Stimulated activated CD4-positive, alpha-beta T cell treated with anti-CD3 and anti-CD28 coated beads, Interleukin-2, amount 100 ng/mL, for 4 hours (primary cell): Measurements from ENCODE around the gene DIO1.
A peak's percentile ranks its signal among the peaks of the same experiment; 100 is the strongest.

Experiments
- DNase-seq: peaks from one replicate; pipeline ENCODE4 v3.0.0-alpha.2; 2020; ENCODE audit warnings: low read depth

DIO1 gene

DNA sequence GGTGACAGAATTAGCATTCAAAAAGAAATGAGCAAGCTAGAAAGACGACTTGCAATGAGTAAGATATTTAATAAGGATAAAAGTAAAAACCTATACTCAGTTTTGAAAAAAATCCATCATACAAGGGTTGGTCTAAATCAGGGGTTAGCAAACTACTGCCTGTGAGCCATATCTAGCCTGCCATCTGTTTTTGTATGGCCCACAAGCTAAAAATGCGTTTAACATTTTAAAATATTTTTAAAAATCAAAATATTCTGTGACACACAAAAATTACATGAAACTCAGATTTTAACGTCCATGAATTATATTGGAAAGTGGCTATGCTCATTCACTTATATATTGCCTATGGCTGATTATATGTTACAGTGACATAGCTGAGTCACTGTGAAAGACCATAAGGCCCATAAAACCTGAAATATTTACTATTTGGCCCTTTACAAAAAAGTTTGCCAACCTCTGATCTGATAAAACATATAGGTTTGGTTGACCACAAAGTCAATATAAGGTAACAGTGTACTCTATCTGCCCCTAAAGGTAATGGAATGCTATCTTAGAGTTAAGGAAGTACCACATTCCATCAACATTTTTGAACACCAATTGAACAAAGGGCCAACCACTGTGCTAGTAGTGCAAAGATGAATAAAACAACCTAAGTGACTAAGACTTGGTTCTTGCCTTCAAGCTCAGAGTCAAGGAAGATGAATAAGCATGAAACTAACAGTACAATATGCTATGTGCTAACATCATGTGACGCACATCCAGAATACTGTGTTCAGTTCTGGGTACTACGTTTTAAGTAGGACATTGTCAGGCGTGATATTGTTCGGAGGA lies 48.4 kb downstream of the DIO1 start:
- no peak for DNase-seq

DNA sequence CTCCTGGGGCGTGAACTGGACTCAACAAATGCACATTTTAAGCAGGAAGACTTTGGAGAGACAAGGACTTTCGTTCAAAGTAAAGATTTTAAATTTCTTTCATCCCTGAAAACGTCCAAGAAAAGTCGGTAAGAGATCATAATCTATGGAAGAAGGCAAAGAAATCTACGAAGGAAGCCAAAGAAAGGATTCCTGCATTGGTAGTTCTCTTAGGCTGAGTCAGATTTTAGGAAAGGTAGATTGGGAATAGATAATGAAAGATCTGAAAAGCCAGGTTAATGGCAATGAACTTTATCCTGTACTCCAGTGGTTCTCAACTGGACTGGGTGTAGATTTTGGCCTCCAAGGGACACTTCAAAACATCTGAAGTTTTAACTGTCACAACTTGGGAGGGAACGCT lies 49.1 kb downstream of the DIO1 start:
- no peak for DNase-seq

DNA sequence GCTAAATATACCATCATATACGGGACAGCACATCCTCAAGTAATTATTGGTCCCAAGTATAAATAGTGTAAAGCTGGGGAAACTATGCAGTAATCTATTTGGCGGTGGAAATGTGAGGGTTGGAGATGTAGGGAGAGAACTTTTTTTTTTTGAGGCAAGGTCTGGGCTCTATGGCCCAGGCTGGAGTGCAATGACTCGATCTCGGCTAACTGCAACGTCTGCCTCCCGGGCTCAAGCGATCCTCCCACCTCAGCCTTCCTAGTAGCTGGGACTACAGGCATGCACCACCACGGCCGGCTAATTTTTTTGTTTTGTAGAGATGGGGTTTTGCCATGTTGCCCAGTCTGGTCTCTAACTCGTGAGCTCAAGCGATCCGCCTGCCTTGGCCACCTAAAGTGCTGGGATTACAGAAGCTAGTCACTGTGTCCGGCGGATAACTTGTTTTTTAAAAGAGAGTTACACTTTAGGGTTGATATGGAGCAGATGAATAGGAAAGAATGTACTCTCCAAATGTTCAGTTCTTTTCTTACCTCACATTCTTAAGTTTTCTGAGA lies 49.6 kb downstream of the DIO1 start:
- no peak for DNase-seq

DNA sequence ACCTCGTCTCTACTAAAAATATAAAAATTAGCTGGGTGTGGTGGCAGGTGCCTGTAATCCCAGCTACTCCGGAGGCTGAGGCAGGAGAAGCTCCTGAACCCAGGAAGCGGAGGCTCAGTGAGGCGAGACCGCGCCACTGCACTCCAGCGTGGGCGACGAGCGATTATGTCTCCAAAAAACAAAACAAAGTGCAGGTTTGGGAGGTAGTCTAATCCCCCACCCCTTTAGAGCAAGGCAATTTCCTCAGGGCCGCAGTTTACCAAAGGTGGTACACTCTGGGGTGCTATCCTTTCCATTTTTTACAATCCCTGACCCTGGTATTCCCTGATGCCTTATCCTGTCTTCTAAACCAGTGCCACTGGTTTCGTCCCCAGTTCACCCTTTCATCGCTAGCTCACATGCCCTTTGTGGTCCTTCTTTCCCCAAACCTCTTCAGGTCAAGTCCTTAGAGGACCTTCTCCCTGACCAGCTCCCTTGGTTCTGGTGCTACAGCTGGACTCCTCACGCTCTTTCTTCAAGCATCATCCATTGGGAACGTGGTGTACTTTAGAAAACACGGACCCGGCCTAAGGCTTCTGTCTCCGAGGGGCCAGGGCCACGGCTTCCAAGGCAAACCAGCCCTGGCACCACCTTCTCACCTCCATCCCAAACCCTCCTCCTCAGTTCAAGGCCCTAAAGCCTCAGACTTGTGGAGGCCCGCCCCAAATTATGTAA lies 50.6 kb downstream of the DIO1 start:
- DNase-seq, result no peak

DNA sequence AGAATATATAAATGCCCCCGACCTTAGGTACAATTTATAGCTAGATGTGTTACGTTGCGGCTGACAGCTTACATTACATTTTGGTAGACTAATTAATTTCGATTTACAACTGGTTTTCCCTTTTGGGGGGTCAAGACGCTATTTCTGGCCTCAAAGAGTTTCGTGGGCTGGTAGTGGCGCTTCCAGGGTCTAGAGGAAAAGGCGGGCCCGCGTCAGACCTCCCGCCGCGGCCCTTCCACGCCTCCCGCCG lies 51.1 kb downstream of the DIO1 start:
- no peak for DNase-seq

DNA sequence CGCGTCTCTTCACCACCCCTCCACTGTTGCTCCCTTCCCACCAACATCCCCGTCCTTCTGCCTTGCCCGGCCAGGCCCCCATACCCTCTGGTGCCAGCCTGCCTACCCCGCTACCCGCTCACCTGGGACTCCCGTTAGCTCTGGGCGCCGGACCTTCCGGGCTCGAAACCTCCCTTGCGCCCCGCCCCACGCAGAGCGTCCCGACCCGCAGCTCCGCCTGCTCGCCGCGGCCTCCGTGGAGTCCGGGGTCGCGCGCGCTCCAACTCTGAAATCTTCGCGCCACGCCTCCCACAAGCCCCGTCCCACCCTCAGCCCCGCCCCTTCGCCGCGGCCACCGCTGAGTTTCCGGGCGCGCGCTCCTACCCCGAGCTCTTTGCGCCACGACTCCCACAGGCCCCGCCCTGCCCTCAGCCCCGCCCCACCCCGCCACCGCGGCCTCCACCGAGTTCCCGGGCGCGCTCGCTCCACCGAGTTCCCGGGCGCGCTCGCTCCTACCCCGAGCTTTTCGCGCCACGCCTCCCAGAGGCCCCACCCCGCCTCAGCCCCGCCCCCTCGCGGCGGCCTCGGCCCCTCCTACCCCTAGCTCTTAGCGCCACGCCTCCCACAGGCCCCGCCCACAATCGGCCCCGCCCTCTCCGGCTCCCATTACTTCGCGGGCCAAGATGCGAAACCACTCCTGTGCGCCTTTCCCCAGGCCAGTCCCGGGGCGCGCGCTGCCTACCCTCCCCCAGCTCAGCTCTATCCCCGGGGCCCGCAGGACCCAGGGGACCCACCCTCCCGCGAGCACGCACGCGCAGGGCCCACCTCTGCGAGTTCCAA lies 51.7 kb downstream of the DIO1 start, which contains the start of gene IFT25:
IFT25 (minus strand) TSS at position 267 of the 819 bp plus-strand sequence. CDS start 5,617 bp downstream, outside the sequence.
- peak; percentile 96 for DNase-seq

DNA sequence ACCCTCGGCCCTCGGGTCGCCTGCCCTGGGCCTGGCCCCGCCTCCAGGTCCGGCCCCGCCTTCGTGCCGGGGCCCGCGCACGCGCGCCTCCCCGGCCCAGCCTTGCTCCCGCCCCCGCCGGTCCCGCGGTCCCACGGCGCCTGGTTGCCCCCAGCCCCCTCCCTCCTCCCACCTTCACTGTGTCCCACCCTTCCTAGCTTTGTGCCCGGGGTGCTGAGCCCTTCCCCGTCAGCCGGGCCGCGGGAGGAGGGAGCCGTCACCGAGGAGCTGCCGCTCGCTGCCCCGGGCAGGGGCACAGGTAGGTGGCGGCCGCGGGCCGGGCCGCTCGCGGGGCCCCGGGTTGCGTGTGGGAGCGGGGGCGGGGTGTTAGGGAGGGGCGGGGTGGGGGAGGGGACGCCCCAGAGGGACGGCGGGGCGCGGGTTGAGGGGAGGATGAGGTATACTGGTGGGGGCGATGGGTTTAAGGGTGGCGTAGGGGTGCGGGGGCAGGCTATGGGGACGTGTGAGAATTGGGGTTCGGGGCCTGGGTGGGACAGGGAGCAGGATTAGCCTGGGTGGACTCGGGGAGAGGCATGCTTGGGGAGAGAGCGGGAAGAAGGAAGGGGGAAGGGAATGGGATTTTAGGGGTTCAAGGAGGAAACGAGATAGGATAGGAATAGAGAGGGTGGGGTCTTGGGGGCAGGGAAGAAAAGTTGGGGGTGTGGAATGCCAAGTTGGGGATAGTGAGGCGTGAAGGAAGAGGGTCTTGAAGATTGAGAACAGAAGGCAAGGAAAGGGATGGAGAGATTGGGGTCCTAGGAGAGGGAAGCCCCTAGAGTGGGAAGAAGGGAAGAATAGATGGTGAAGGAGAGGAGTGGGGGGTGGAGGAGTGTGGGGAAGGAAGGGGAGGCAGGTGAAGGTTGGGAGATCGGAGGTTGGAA lies 52.5 kb downstream of the DIO1 start, which contains the start of gene LRRC42:
LRRC42 (plus strand) TSS at position 99 of the 920 bp plus-strand sequence. CDS start 5,650 bp downstream, outside the sequence.
- peak; percentile 58 for DNase-seq

DNA sequence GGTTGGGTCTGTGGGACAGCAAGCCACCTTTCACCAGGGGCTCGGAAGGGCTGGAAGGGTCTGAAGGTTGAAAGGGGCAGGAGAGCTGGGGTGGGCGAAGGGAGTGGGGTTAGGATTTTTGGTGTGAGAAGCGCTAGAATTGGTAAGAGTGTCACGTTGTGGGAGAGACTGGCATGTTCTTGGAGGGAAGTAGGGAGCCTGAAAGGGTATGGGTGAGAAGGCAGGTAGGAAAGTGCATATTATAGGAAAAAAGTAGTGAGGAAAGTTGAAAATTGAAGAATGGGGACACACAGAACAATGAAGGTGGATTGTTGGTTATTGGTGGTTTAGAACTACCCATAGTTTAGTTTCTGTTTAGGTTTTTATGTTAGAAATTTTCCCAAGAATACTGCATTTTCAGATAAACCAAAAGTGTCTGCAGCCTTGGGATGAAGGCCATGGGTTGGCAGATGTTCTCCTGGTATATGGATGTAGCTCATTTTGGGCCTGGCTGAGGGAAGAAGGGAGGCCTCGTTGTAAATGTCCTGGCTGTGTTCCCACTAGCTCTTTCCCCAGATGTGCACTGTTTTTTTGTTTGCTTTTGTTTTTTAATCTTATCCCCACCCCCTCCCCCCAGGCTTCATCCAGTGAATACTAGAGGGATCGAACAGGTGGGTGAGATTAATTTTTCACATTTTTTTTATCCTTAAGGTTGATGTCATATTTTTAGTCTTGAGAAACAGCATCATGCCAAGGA lies 53.4 kb downstream of the DIO1 start:
- no peak for DNase-seq

DNA sequence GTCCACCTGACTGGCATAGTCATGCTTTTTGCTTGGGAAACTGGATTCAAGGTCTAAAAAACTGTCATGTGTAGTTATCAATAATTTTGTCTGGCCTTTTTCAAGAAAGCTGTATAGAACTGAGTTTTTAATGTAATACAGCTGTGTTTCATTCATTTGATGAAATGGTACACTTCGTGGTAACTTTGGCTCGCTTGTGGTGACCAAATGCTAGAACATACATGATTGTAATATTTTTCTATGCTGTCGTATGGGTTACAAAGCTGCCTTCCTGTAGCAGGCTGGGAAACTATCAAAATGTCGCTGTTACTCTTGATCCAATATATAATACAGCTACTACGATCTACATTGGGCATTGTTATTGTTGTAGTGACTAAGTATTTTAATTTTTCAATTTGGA lies 54.3 kb downstream of the DIO1 start:
- DNase-seq, result no peak

DNA sequence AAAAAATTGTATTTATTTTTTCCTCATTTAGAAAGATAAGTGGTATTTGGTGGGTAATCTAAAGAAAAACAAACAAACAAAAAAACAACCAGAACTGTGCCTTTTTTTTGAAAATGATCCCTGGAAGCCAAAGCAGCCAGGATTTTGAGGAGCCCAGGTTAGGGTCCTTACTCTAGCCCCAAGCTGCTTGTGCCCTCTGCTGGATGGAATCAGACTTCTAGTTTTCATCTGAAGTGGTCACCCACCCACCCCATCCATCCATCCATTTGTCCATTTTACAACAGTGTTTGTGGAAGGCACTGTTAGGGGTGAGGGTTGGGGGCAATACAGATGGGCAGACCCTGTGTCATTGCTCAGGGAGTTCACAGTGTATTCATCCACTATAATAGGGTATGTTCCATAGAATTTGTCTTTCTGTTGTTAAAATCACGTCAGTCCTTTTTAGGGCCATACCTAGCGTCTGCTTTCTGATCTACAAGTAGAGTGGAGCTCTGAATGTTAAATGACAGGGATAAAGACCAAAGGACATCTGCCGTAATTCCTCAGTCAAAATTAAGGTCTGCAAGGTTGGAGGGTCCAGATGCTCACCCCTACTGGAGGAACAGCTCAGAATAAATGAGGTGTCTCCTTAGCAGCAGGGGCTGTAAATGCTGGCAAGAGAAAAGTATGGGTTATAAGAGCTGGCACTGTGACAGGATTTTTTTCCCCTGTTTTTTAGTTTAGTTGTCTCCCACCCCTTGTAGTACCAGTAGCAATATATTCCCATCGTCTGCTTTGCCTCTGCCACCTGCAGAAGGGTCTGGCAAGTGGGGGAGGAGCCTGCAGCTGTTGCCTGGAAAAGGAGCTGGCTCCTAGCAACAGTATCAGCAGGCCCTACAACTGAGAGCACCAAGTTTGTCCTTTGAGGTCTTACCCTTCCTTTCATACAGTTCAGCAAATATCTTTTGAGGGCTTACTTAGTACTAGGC lies 55.3 kb downstream of the DIO1 start:
- DNase-seq, result no peak

DNA sequence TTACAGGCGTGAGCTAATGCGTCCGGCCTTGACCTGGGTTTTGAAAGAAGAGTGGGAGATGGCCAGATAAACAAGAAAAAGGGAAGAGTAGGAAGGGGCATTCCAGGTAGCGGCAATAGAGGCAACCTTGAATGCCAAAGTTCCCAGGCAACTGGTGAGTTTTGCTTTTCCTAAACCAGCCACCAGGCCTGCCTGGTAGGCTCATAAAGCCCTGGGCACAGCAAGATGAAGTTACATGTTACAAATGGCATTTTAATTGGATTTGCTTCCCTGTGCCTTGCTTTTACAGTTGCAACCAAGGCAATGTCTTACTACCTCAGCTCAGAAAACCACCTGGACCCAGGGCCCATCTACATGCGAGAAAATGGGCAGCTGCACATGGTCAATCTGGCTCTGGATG lies 57.7 kb downstream of the DIO1 start:
- DNase-seq, result no peak

DNA sequence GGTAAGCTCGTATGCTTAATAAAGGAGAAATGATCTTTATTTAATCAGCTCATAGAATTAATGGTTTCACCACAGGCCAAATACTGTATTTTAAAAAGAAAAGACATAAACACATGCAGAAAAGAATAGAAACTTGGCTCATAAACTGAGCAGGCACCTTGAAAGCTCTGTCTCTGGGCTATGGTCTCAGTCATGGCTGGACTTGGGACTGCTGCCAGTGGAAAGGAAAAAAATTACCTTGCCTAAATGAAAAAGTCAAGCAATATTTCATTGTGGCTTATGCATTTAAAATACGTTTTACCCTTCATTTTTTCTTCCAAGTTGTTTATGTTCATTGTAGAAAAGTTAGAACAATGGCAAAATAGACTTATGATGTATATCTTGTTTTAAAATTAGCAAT lies 60.1 kb downstream of the DIO1 start:
- DNase-seq, result no peak

DNA sequence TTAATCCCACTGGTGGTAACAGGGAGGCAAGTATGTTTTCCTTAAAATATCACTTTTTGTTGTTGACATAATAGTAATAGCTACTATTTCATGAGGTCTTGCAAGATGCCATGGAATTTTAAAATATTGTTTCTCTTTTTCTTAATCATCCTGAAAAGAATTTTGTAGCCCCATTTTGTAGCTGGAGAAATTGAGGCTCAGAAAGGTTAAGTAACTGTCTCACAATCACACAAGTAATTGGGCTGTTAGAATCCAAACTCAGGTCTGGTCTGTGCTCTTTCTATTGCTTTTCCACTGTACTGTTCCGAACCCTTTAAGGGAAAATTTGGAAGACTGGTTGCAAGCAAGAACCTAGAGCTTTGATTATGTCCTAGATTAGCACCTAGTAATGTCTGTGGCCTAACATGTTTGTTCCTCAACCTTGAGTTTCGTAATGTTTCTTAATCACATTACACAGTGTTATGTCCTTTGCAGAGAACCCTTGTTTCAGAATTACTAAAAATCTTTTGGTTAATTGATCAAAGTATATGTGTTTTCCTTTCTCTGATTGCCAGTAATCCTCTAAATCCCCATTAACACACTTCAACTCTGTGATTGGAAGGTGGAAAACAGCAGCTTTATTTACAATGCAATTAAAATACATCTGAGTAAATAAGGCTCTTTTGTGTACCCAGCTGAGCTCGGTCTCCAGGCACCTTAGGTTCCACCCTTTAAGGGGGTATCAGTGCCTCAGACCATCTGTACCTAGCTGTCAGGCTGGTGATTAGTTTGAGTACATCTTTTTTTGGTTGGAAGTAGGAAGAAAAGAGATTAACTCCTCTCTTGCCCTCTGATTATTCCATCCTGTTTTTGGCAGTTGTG lies 62.6 kb downstream of the DIO1 start:
- no peak for DNase-seq

DNA sequence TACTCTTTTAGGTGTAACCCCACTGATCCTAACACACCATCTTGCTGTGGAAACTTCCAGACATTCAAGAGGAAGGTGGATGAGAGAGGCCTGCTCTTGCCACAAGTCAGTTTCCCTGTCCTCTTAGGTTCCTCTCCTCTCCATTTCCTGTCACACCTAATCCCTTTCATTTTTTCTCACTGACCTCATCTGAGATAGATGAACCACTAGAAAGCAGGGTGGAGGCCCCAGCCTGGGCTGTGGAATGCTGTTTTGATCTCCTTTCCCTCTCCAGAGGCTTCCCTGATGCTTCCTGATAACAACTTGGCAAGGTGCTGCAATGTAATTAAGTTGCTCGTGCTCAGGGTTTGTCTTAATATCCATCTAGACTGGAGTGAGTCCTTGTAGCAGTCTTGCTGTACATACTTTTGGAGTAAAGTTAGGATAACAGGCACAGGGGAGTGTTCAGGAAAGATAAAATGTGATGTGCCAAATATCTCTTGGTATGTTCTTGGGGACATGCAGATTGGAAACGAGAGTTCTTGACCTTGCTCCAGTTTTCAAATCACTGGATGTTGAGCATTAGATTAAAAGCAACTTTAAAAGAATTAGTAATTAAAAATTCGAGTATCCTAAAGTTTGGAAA lies 63.3 kb downstream of the DIO1 start:
- DNase-seq, result no peak

DNA sequence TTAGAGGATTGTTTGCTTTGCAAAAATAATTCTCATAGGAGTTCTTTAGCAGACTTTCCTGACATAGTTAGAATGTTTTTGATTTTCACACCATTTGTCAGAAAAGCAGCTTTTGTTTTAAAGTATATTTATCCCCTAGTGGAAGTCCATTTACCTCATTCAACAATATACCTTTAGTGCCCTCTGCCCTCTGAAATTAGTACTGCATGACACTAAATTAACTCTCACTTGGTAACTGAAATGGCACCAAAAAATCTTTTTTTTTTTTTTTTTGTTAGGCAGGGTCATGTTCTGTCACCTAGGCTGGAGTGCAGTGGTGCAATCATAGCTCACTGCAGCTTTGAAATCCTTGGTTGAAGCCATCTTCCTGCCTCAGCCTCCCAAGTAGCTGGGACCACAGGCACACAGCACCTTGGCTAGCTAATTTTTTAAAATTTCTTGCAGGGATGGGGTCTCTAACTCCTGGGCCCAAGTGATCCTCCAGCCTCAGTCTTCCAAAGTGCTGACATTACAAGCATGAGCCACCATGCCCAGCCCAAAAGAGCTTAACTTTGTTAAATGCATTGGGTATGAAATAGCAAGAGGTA lies 65.8 kb downstream of the DIO1 start:
- no peak for DNase-seq
